NCI-H1105 (cell line): ENCODE data around the gene NRAS.

ENCODE experiments used
- DNase-seq: peaks from one replicate; lab custom pipeline; 2025; lab: John Stamatoyannopoulos, UW

NRAS gene

DNA sequence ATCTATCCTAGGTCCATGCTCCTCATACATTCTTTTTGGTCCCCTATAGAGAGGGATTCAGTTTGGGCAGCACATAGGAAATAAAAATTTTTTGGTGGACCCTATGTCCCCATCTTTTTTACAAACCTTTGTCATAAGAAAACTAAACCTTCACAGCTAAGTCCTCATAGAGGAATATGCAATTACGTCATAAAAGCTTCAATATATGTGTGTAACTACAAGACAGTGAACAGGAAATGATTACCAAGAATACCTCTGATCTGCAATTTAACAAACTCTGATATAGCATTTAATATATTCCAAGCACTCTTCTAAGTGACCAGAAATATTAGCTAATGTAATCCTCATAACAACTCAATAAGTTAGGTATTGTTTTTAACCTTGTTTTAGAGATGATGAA is 40.5 kb downstream of the NRAS start:
- no peak for DNase-seq

DNA sequence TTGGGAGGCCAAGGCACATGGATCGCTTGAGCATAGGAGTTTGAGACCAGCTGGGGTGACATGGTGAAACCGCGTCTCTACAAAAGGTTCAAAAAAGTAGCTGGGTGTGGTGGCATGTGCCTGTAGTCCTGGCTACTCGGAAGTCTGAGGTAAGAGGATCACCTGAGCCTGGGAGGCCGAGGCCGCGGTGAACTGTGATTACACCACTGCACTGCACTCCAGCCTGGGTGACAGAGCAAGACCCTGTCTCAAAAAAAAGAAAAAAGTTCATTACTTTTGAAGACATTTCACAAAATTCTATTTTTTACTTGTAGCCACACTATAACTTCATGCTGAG is 44.7 kb downstream of the NRAS start:
- no peak for DNase-seq

DNA sequence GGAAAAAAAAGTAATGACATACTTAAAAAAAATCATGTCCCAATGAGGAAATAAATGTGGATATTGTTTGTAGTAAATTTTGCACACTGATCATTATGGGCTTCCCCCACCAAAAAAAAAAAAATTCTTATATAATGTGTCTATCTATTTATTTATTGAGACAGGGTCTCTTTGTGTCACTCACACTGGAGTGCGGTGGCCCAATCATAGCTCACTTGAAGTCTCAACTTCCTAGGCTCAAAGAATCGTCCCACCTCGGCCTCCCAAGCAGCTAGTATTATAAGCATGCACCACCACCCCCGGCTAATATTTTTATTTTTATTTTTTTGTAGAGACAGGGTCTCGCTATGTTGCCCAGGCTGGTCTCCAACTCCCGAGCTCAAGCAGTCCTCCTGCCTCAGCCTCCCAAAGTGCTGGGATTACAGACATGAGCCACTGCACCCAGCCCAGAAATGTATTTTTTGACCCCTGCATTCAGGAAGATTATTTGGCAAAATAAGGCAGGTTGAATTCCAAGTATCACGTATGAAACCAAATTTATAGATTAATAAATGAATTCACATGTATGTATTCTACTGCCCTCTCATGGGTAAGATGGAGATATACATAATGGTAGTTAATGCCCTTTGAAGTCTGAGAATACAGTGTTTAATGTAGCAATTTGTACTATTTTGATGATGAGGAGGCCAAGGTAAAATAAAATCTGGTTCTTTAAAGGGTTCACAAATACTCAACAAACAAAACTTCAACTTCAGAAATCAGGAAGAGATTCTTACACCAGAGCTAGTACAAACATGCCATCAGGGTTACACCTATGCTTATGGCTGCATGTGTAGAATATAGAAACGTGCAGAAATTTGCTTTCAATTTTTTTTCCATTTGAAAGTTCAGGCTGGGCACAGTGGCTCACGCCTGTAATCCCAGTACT is 45.3 kb downstream of the NRAS start:
- peak; percentile 1 for DNase-seq

DNA sequence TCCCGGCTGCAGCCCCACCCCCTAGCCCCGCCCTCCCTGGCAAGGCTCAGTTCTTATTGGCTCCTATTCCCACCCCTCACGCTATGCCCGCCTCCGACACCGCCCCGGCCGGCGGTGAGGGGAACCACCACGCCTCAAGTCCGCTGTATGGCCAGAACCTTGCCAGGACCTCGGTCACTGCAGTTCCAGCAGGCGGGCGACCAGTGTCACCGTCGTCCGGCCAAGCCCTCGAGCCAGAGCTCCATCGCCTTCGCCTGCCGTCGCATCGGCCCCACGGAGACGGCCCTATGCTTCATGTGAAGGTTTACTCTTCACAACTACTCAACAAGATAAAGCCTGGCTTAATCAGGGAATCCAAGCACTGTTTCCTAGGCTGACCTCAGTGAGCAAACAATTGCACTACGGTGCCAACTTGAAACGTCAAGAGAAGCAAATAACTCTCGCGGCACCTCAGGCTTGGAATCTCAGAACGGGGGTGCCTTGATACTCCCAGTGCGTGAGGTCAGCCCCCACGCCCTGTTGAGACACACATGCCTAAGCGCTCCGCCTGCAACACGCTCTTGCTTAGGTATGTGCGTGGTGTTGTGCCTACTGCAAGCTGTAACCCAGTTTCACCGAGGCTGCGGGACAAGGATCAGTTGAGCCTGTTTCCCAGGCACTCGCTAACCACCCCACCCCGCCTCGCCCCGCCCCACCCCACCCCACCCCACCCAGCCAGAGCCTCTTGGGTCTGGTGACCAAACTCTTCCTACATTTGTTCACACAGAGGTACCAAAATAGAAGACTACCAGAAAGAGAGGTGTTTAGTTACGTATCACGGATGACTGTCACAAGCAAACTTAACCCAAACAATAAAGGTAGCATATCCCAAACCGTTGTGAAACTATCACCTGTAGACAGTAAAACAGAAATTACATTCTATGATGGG is 46.2 kb downstream of the NRAS start:
- peak; percentile 77 for DNase-seq

DNA sequence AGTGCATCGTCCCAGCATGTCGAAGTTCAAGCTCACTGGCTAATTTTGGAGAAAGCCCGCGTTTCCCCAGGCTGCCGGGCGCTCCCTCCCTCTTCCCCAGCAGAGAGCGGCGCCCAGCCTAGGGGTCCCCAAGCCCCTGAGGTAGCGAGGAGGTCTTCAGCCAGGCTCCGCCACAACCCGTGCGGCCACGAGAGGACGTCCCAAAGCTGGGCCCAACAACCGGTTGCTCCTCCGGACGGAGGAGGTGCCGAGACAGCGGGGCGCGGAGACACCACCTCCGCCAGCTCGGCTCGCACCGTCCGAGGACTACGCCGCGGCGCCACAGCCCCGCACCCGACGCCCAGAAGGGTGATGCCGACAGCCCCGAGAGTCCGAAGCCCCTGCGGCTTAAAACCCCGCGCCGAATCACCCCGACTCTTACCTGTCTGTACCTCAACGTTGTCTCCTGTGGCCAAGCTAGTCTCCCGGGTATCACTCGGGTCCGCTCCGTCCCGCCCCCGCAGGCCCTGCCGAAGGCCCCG is 46.9 kb downstream of the NRAS start, which contains the start of gene DENND2C:
TSS of gene DENND2C (minus strand) at position 488 of the 521 bp plus-strand sequence. CDS start 44,065 bp downstream, outside the sequence.
- peak; percentile 59 for DNase-seq

DNA sequence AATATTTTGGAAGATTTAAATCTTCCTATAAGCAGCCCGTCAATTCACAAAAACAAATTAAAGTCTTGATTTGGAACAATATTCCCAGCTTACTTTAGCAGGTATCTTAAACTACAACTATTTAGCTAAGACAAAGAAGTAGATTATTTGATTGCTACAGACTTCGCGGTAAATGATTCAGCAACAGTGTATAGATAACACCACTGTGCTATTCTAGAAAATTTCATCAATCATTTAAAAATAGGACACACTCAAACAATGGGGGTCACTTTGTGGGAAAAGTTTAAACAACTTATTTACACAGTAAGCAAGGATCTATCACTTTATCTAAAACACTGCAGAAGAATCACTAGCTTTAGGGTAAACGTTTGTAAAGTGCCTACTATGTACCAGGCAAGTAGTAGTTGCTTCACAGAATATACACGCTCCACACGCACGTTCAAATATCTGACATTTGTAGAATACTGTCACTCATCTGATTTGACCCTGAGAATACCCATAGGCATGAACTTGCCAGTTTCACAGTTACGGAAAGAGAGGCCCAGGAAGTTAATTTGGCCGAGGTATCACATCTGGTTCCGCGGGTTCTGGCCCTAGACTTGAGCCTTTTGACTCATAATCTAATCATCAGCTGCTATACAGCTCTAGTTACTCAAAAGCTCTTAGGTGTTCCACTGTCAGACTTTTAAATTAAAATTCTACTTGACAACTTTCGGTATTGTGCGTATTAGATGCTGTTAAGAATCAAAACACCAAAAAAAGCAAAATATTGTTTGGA is 47.6 kb downstream of the NRAS start:
- DNase-seq = no peak

DNA sequence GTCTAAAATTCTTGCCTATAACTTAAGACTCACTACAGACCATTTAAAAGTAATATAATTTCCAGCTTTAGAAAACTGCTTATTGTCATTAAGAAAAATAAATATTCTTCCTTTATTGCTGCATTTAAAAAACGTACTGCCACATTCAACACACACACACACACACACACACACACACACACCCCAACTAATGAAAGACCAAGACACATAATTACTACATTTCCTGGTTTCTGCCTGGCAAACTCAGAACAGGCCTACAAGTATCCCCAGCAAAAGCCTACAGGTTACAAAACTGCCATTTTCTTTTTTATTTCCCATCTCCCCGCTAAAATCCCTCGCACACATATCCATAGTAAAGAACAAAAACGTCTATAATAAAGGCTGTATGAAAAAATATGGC is 48.2 kb downstream of the NRAS start:
- no peak for DNase-seq

DNA sequence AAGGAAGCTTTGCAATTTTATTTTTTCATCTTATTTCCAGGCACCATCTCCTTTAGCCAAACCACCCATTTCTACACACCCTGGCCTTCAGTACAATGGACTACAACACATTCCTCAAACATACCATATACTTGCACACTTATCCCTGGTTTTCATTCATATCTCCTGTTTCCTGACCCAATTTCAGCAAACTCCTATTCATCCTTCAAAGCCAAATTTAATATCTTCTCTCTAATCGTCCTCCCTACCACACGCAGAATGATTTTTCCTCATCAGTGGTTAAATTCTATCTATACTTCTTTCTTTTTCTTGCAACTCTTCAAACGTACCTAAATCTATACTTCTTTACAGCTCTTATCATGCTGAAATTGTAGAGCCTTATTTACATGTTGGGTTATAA is 49.6 kb downstream of the NRAS start:
- no peak for DNase-seq

DNA sequence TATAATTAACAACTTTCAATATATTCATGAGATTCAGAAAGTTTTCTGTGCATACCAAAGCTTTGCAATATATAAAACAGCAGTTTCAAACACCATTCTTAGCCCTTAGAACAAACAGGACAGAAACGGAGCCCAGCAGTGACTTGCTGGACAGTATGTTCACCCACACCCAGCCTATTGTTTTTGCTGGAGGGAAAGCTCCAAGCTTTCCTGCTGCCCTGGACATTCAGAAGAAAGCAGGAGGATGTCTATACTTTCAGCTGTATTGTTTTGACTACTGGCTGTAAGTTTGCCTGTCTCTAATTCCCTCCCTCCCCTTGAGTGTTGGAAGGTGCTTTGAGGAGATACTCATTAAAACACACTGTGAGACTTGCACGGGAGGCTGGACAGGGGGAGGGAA is 56.3 kb downstream of the NRAS start:
- no peak for DNase-seq
